ENCODE measurements around the gene BCO1.

The BCO1 gene

GRCh38 chr16:81276323-81276722 lies 37.8 kb downstream of the BCO1 start:
- TF ChIP-seq CTCF (IDR thresholded peaks at IDR 0.05) (no peak), ZFX (IDR thresholded peaks at IDR 0.05; ENCODE audit: borderline replicate concordance) (no peak)
- no peak overlapping the region for H3K27ac ChIP-seq

DNA sequence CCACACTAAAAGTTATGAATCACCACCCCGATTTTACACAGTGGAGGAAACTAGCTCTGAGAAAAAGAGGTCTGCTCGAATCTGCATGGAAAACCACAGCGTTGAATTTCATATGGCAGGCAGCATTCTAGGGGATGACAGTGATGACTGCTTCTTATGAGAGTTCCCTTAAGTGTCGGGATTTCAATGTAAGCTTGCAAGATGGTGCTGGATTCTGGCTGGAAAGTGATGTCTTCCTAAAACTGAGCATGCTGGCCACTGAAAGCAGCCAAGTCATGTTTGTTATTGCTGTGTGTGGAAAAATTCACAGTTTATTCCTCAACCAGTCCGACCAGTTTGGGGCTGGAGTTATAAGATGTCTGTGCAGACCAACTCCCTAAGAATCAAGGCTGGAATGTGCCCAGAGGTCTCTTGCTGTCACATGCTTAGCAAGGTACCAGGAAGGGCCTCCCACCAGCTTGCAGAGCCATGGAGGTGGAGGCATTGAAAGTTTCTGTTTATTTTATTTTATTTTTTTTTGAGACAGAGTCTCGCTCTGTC lies 39.1 kb downstream of the BCO1 start:
- no peak overlapping the region for H3K27ac ChIP-seq
- no peak for TF ChIP-seq CTCF (IDR thresholded peaks at IDR 0.05)
- TF ChIP-seq ZFX (IDR thresholded peaks at IDR 0.05; ENCODE audit: borderline replicate concordance): no peak

- H3K27ac ChIP-seq: no peak overlapping the region
- TF ChIP-seq CTCF (IDR thresholded peaks at IDR 0.05) (no peak), ZFX (IDR thresholded peaks at IDR 0.05; ENCODE audit: borderline replicate concordance) (no peak)
Observed at GRCh38 chr16:81278526-81278925, 40.0 kb downstream of the BCO1 start.

DNA sequence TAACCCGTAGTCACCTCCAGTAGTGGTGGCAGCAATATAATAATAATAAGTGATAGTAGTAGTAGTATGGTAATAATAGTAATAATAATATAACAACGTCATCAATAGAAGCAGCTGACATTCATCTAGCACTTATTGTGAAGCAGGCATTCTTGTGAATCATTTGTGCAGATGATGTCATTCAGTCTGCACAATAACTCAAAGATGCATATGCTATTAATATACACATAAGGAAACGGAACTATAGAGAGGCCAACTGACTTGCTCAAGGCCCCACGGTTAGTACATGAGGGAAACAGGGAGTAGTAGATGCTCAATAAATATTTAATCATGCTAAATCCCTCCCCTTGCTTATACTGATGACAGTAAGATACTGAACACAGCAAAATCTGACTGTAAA lies 40.9 kb downstream of the BCO1 start:
- no peak overlapping the region for H3K27ac ChIP-seq
- TF ChIP-seq CTCF (IDR thresholded peaks at IDR 0.05) (no peak), ZFX (IDR thresholded peaks at IDR 0.05; ENCODE audit: borderline replicate concordance) (no peak)

DNA sequence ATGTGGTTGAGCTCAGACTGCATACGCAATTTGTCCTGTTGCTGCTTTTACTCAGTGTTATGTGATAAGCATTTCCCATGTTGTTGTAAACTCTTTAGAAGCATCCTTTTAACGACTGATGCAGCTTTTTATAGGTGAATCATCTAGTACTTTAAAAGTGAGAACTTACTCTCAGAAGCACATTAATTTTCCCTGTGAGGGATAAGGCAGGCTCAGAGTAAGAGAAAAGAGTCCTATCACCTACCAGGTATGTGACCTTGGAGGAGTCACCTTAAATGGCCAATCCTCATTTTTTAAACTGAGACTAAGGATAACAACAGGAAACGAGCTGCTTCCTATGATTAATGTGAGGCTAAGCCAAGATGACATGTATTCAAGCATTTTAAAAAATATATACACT lies 41.9 kb downstream of the BCO1 start:
- H3K27ac ChIP-seq: no peak overlapping the region
- no peak for TF ChIP-seq ZFX (IDR thresholded peaks at IDR 0.05; ENCODE audit: borderline replicate concordance)
- TF ChIP-seq CTCF (IDR thresholded peaks at IDR 0.05): no peak

DNA sequence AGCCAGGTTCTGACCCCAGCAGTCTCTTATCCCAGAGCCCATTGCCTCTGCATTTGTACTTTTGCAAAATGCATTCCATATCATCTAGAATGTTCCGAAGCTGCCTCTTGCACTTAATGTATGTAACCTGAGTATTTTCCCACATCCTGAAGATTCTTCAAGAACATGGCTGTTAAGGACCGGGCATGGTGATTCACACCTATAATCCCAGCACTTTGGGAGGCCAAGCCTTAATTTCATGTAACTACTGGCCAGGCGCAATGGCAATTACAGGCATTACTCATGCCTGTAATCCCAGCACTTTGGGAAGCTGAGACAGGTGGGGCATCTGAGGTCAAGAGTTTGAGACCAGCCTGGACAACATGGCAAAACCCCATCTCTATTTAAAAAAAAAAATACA lies 44.6 kb downstream of the BCO1 start:
- no peak overlapping the region for H3K27ac ChIP-seq
- TF ChIP-seq ZFX (IDR thresholded peaks at IDR 0.05; ENCODE audit: borderline replicate concordance) (no peak), CTCF (IDR thresholded peaks at IDR 0.05) (no peak)

- TF ChIP-seq CTCF (IDR thresholded peaks at IDR 0.05) (no peak), ZFX (IDR thresholded peaks at IDR 0.05; ENCODE audit: borderline replicate concordance) (no peak)
Observed at GRCh38 chr16:81284995-81285600, 46.6 kb downstream of the BCO1 start.

More at GRCh38 chr16:81284995-81285600, 46.6 kb downstream of the BCO1 start:
- no peak overlapping the region for H3K27ac ChIP-seq

Data from 22Rv1 (cell line).